WTC11 (cell line): Measurements from ENCODE around the gene NSUN3. TPM values are rescaled to one million over a fixed set of nuclear protein-coding genes. Genes with fewer than 3 reads are reported as not detected.
"Not testable (repeated sequence)": the region's sequence is repeated elsewhere in the genome, so short reads cannot be mapped to it uniquely, and the experiment has no call there.

Experiments used
- ATAC-seq: fragments of 200-7000 bp; cut with Tn5 transposase; 2 replicates; pipeline ENCODE4 v1.10.0; 2021; ENCODE audit warnings: mild to moderate bottlenecking, moderate library complexity
- CTCF ChIA-PET: fragments of 300-600 bp; sonication (Branson Sonifier 250); formaldehyde crosslinking; loops from one replicate; lab custom pipeline; 2021; ENCODE audit warnings: antibody characterized with exemption; lab: Charles Lee
- POLR2A ChIA-PET: fragments of 350-600 bp; sonication (Branson Sonifier 250); formaldehyde crosslinking; loops from one replicate; lab custom pipeline; 2021; ENCODE audit warnings: antibody characterized with exemption; lab: Charles Lee
- DNase-seq: peaks from one replicate; pipeline ENCODE4 v3.0.0; 2021; ENCODE audit warnings: low spot score
- H3K27ac Mint-ChIP-seq: 2 replicates; pipeline ENCODE4 v1.8.0; 2021; ENCODE audit warnings: mixed read lengths
- H3K27me3 Mint-ChIP-seq: 2 replicates; pipeline ENCODE4 v1.8.0; 2021; ENCODE audit warnings: low read depth, mild to moderate bottlenecking, moderate library complexity, mixed read lengths
- H3K36me3 Mint-ChIP-seq: 2 replicates; pipeline ENCODE4 v1.8.0; 2021; ENCODE audit warnings: mixed read lengths
- H3K4me1 Mint-ChIP-seq: 2 replicates; pipeline ENCODE4 v1.8.0; 2022; ENCODE audit warnings: mixed read lengths
- H3K4me3 Mint-ChIP-seq: 2 replicates; pipeline ENCODE4 v1.8.0; 2021; ENCODE audit warnings: mild to moderate bottlenecking, moderate library complexity, mixed read lengths
- H3K9me3 Mint-ChIP-seq: 2 replicates; pipeline ENCODE4 v1.8.0; 2021; ENCODE audit warnings: mixed read lengths
- ATF2 ChIP-seq: sonication (generic); formaldehyde crosslinking; IDR thresholded peaks from 2 replicates; pipeline ENCODE4 v1.8.1; 2022; ENCODE audit warnings: low read depth, missing genetic modification reagents, borderline replicate concordance
- ELF4 ChIP-seq: sonication (generic); formaldehyde crosslinking; IDR thresholded peaks from 2 replicates; pipeline ENCODE4 v1.8.1; 2022; ENCODE audit warnings: low read depth, mild to moderate bottlenecking, moderate library complexity, missing genetic modification reagents
- FOXP4 ChIP-seq: sonication (generic); formaldehyde crosslinking; IDR thresholded peaks from 2 replicates; pipeline ENCODE4 v1.8.0; 2022; ENCODE audit warnings: mild to moderate bottlenecking, missing genetic modification reagents
- MYBL2 ChIP-seq: sonication (generic); formaldehyde crosslinking; IDR thresholded peaks from 2 replicates; pipeline ENCODE4 v1.8.1; 2023; ENCODE audit warnings: mild to moderate bottlenecking, moderate library complexity, missing genetic modification reagents
- STAT6 ChIP-seq: sonication (generic); formaldehyde crosslinking; conservative IDR thresholded peaks from 2 replicates; pipeline ENCODE4 v1.8.1; 2023; ENCODE audit warnings: mild to moderate bottlenecking, low read depth, missing genetic modification reagents, moderate library complexity
- TEAD1 ChIP-seq: sonication (generic); formaldehyde crosslinking; IDR thresholded peaks from 2 replicates; pipeline ENCODE4 v1.8.0; 2022; ENCODE audit warnings: mild to moderate bottlenecking, missing genetic modification reagents
- ZNF121 ChIP-seq: sonication (generic); formaldehyde crosslinking; IDR thresholded peaks from 2 replicates; pipeline ENCODE4 v1.8.0; 2023; ENCODE audit warnings: missing genetic modification reagents
- ZNF232 ChIP-seq: sonication (generic); formaldehyde crosslinking; IDR thresholded peaks from 2 replicates; pipeline ENCODE4 v1.8.0; 2022; ENCODE audit warnings: mild to moderate bottlenecking, missing genetic modification reagents
- total RNA-seq: library from RNA; stranded (reverse); gene quantifications from 3 replicates; pipeline ENCODE4 v1.2.3, GENCODE V29; 2021
- TF ChIP-seq, protein P1 (sequence below): sonication (generic); formaldehyde crosslinking; IDR thresholded peaks from 2 replicates; pipeline ENCODE4 v1.8.0; 2023; ENCODE audit warnings: missing genetic modification reagents, mild to moderate bottlenecking, borderline replicate concordance
- TF ChIP-seq, protein P2 (sequence below): sonication (generic); formaldehyde crosslinking; IDR thresholded peaks from 2 replicates; pipeline ENCODE4 v1.8.1; 2022; ENCODE audit warnings: missing genetic modification reagents, borderline replicate concordance
- TF ChIP-seq, protein P3 (sequence below): sonication (generic); formaldehyde crosslinking; IDR thresholded peaks from 2 replicates; pipeline ENCODE4 v1.8.1; 2023; ENCODE audit warnings: mild to moderate bottlenecking, missing genetic modification reagents
- TF ChIP-seq, protein P4 (sequence below): fragments of 250-450 bp; sonication (Bioruptor Pico); IDR thresholded peaks from 2 replicates; pipeline ENCODE4 v1.9.0; 2021; ENCODE audit warnings: mild to moderate bottlenecking
- TF ChIP-seq, protein P5 (sequence below): sonication (generic); formaldehyde crosslinking; IDR thresholded peaks from 2 replicates; pipeline ENCODE4 v1.8.1; 2022; ENCODE audit warnings: mild to moderate bottlenecking, missing genetic modification reagents, moderate library complexity, borderline replicate concordance

NSUN3 gene
- total RNA-seq, 1 experiment from 2014 or later: 8.2 TPM

DNA sequence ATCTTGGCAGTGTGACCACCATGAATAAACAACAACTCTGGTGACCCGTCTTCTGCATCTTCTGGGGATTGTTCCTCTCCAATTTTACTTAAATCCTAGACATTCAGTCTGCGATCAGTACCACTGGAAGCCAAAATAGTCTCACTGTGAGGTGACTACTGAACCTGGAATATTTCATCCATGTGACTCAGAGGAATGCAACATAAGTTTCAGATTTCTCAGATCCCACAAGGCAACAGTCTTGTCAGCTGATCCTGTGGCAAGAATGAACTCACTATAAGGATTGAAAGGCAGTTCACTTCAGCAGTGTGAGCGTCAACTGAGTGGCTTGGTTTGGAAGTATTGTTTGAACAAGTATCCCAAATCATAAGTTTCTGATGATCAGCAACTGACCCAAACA lies 13.2 kb downstream of the NSUN3 start:
- peaks cover 5% of the 10 kb centered on the region for H3K9me3 Mint-ChIP-seq
- POLR2A ChIA-PET: no interaction called here
- no peak for DNase-seq
- ATAC-seq: no peak
- CTCF ChIA-PET: no interaction called here
- no peak overlapping the region for H3K4me3 Mint-ChIP-seq
- TF ChIP-seq, protein P1, sequence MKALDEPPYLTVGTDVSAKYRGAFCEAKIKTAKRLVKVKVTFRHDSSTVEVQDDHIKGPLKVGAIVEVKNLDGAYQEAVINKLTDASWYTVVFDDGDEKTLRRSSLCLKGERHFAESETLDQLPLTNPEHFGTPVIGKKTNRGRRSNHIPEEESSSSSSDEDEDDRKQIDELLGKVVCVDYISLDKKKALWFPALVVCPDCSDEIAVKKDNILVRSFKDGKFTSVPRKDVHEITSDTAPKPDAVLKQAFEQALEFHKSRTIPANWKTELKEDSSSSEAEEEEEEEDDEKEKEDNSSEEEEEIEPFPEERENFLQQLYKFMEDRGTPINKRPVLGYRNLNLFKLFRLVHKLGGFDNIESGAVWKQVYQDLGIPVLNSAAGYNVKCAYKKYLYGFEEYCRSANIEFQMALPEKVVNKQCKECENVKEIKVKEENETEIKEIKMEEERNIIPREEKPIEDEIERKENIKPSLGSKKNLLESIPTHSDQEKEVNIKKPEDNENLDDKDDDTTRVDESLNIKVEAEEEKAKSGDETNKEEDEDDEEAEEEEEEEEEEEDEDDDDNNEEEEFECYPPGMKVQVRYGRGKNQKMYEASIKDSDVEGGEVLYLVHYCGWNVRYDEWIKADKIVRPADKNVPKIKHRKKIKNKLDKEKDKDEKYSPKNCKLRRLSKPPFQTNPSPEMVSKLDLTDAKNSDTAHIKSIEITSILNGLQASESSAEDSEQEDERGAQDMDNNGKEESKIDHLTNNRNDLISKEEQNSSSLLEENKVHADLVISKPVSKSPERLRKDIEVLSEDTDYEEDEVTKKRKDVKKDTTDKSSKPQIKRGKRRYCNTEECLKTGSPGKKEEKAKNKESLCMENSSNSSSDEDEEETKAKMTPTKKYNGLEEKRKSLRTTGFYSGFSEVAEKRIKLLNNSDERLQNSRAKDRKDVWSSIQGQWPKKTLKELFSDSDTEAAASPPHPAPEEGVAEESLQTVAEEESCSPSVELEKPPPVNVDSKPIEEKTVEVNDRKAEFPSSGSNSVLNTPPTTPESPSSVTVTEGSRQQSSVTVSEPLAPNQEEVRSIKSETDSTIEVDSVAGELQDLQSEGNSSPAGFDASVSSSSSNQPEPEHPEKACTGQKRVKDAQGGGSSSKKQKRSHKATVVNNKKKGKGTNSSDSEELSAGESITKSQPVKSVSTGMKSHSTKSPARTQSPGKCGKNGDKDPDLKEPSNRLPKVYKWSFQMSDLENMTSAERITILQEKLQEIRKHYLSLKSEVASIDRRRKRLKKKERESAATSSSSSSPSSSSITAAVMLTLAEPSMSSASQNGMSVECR (CRISPR knock-in tag): no peak
- no peak for TF ChIP-seq STAT6 (CRISPR knock-in tag)
- TF ChIP-seq, protein P2, sequence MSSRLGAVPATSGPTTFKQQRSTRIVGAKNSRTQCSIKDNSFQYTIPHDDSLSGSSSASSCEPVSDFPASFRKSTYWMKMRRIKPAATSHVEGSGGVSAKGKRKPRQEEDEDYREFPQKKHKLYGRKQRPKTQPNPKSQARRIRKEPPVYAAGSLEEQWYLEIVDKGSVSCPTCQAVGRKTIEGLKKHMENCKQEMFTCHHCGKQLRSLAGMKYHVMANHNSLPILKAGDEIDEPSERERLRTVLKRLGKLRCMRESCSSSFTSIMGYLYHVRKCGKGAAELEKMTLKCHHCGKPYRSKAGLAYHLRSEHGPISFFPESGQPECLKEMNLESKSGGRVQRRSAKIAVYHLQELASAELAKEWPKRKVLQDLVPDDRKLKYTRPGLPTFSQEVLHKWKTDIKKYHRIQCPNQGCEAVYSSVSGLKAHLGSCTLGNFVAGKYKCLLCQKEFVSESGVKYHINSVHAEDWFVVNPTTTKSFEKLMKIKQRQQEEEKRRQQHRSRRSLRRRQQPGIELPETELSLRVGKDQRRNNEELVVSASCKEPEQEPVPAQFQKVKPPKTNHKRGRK: no peak
- TF ChIP-seq, protein P3, sequence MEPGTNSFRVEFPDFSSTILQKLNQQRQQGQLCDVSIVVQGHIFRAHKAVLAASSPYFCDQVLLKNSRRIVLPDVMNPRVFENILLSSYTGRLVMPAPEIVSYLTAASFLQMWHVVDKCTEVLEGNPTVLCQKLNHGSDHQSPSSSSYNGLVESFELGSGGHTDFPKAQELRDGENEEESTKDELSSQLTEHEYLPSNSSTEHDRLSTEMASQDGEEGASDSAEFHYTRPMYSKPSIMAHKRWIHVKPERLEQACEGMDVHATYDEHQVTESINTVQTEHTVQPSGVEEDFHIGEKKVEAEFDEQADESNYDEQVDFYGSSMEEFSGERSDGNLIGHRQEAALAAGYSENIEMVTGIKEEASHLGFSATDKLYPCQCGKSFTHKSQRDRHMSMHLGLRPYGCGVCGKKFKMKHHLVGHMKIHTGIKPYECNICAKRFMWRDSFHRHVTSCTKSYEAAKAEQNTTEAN (CRISPR knock-in tag): no peak
- TF ChIP-seq TEAD1: no peak
- TF ChIP-seq, protein P4, sequence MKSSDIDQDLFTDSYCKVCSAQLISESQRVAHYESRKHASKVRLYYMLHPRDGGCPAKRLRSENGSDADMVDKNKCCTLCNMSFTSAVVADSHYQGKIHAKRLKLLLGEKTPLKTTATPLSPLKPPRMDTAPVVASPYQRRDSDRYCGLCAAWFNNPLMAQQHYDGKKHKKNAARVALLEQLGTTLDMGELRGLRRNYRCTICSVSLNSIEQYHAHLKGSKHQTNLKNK (CRISPR knock-in tag): no peak
- no peak for TF ChIP-seq ZNF232 (CRISPR knock-in tag)
- no peak for TF ChIP-seq FOXP4
- TF ChIP-seq MYBL2 (CRISPR knock-in tag): no peak
- TF ChIP-seq ELF4 (CRISPR knock-in tag): no peak
- TF ChIP-seq, protein P5, sequence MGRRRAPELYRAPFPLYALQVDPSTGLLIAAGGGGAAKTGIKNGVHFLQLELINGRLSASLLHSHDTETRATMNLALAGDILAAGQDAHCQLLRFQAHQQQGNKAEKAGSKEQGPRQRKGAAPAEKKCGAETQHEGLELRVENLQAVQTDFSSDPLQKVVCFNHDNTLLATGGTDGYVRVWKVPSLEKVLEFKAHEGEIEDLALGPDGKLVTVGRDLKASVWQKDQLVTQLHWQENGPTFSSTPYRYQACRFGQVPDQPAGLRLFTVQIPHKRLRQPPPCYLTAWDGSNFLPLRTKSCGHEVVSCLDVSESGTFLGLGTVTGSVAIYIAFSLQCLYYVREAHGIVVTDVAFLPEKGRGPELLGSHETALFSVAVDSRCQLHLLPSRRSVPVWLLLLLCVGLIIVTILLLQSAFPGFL (CRISPR knock-in tag): no peak
- TF ChIP-seq ATF2: no peak
- TF ChIP-seq ZNF121: no peak
- H3K27ac Mint-ChIP-seq: no peak overlapping the region
- no peaks in the 10 kb centered on the region for H3K27me3 Mint-ChIP-seq
- peaks cover 13% of the 10 kb centered on the region for H3K36me3 Mint-ChIP-seq
- no peaks in the 10 kb centered on the region for H3K4me1 Mint-ChIP-seq

DNA sequence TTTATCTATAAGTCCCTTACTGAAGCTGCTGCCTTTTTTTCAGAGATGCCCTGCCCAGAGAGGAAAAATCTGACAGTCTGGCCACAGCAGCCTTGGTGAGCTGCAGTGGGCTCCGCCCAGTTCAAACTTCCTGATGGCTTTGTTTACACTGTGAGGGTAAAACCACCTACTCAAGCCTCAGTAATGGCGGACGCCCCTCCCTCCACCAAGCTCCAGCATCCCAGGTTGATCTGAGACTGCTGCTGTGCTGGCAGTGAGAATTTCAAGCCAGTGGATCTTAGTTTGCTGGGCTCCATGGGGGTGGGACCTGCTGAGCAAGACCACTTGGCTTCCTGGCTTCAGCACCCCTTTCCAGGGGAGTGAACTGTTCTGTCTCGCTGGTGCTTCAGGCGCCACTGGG lies 17.7 kb downstream of the NSUN3 start:
- H3K9me3 Mint-ChIP-seq, DNase-seq: not testable (repeated sequence)
- CTCF ChIA-PET: interaction anchor here (0.9 kb wide), 1 partner anchor 11 kb away, joined by 3 read pairs; no protein-coding TSS in a partner anchor

More for the DNA sequence above, 17.7 kb downstream of the NSUN3 start:
- H3K4me3 Mint-ChIP-seq, POLR2A ChIA-PET, H3K36me3 Mint-ChIP-seq, ATAC-seq, H3K27ac Mint-ChIP-seq, H3K27me3 Mint-ChIP-seq, H3K4me1 Mint-ChIP-seq: not testable (repeated sequence)
